Measurements from ENCODE around the gene PGAM5. TPM values are rescaled to one million over a fixed set of nuclear protein-coding genes. Genes with fewer than 3 reads are reported as not detected.

PGAM5 gene
- total and polyA plus RNA-seq, 2 of the 4 experiments (the other 2 are of a cell fraction) = 25.2 to 37.8 TPM

GRCh38 chr12:132743831-132744230 lies 33.2 kb downstream of the PGAM5 start:
- Histone ChIP-seq H2BK5ac (ENCODE audit: low read depth, low read length, poor library complexity, severe bottlenecking) (no peak overlapping the region), H4K8ac (ENCODE audit: low read depth in 2 of 2, low read length in 2 of 2) (no peak overlapping the region), H3K27me3 (ENCODE audit: control insufficient read depth, insufficient read depth, low read length) (no peaks in the 10 kb centered on the region), H4K5ac (ENCODE audit: low read depth, low read length) (no peak overlapping the region), H3K9me1 (ENCODE audit: insufficient read depth, low read length) (peaks cover 5% of the 10 kb centered on the region), H2AK9ac (replicated peaks; ENCODE audit: low read depth, low read length, poor library complexity) (no peak overlapping the region), H3K4ac (ENCODE audit: low read depth, low read length) (no peak overlapping the region), H3K79me1 (ENCODE audit: low read depth in 1 of 2, low read length in 2 of 2) (peaks cover 42 to 74% of the 10 kb centered on the region in 2 experiments), H3K9ac (ENCODE audit: low read depth, low read length) (no peak overlapping the region), H2BK120ac (ENCODE audit: low read depth, low read length) (no peak overlapping the region), H4K91ac (ENCODE audit: insufficient read depth, low read depth, low read length) (no peak overlapping the region), H3K23ac (ENCODE audit: low read depth, low read length) (no peak overlapping the region), H3K9me3 (ENCODE audit: control insufficient read depth, insufficient read depth, low read length) (no peaks in the 10 kb centered on the region), H2BK20ac (ENCODE audit: low read depth, low read length) (no peak overlapping the region), H3K18ac (ENCODE audit: low read depth, low read length) (no peak overlapping the region), H3K56ac (ENCODE audit: extremely low read depth, insufficient read depth, low read length) (no peak overlapping the region), H3K4me3 (ENCODE audit: insufficient read depth, low read depth, low read length) (no peak overlapping the region), H2AFZ (replicated peaks; ENCODE audit: low read length, poor library complexity) (no peak overlapping the region), H2AK5ac (ENCODE audit: low read depth, low read length) (no peak overlapping the region), H4K20me1 (ENCODE audit: insufficient read depth, low read length) (peaks cover 71% of the 10 kb centered on the region), H3K36me3 (ENCODE audit: control insufficient read depth, insufficient read depth, low read length) (peaks cover 74% of the 10 kb centered on the region), H3K4me1 (ENCODE audit: control insufficient read depth, insufficient read depth, low read length) (peaks cover 5% of the 10 kb centered on the region; the same call in 1 of the 2 replicates), H3K27ac (ENCODE audit: insufficient read depth, low read length) (no peak overlapping the region), H2BK15ac (ENCODE audit: low read depth, low read length) (no peak overlapping the region), H3K4me2 (ENCODE audit: low read depth, low read length) (no peak overlapping the region), H3K14ac (replicated peaks; ENCODE audit: low read depth, low read length) (no peak overlapping the region)
- DNase-seq (no peak), ATAC-seq (ENCODE audit: low read depth) (no peak)
- dilution Hi-C loops (cut with HindIII; ENCODE audit: low sequenced_read_pairs, unreplicated experiment) (no loop called here), in situ Hi-C loops (cut with MboI; ENCODE audit: low sequenced_read_pairs) (no loop called here), intact Hi-C loops (cut with micrococcal nuclease) (no loop called here)
- TF ChIP-seq BHLHE40 (IDR thresholded peaks at IDR 0.05; ENCODE audit: low read depth, low read length) = no peak
- TF ChIP-seq CTCF (conservative IDR thresholded peaks at IDR 0.05; ENCODE audit: low read depth, low read length) = no peak
- TF ChIP-seq, protein P1, sequence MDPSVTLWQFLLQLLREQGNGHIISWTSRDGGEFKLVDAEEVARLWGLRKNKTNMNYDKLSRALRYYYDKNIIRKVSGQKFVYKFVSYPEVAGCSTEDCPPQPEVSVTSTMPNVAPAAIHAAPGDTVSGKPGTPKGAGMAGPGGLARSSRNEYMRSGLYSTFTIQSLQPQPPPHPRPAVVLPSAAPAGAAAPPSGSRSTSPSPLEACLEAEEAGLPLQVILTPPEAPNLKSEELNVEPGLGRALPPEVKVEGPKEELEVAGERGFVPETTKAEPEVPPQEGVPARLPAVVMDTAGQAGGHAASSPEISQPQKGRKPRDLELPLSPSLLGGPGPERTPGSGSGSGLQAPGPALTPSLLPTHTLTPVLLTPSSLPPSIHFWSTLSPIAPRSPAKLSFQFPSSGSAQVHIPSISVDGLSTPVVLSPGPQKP (IDR thresholded peaks at IDR 0.05; ENCODE audit: borderline replicate concordance, low read depth, low read length) = no peak
- no peak for TF ChIP-seq RFX5 (IDR thresholded peaks at IDR 0.05; ENCODE audit: low read depth, low read length)
- TF ChIP-seq NFE2L2 (IDR thresholded peaks at IDR 0.05; ENCODE audit: low read depth, low read length) = no peak
- ChIA-PET POLR2A (ENCODE audit: unreplicated experiment) (no interaction called here), CTCF (interaction anchor here (0.6 to 0.7 kb wide), 2 partner anchors 31 to 111 kb away, joined by 5 to 6 read pairs; no protein-coding TSS in a partner anchor)
- no TSS peak for BruUV-seq (replicated peaks)
- WGBS, 2 experiments (ENCODE audit: extremely low coverage in 2 of 2, insufficient read length in 1 of 2) = 97% methylated on average over 6 of the region's 13 CpGs; no CpG with 5 or more reads in 1 of the 2 experiments
